ENCODE measurements around the gene ARMC6.

DNA sequence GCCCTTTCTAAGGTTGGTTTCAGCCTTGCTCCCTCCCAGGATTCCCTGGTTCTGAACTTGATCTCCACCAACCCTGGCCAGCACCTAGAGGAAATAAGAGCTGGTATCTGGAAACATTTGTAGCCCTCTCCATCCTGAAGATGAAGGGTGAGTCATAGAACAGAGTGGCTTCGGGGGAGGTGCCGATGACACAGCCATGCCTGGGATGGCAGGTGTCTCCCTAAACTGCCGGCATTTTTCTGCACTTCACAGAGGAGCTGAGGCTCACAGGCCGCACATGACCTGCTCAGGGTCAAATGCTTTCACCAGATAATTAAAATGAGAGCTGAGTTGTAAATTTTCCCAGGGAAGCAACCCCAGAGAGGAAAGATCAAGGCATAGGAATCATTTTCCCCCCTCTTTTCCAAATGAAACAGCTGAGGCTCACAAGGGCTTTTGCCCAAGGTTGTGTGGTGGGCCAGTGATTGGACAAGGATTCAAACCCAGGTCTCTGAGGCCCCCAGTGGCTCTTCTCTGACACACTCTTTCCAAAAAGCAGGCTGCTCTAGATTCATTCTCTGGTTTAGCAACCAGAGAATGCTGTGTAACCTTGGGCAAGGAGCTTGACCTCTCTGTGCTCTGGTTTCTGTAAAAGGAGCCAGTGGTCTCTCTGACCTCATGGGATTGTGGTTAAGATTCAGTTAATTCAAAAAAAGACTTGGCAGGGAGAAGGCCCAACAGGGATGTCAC is 29.2 kb downstream of the ARMC6 start:
- TF ChIP-seq, protein P1, sequence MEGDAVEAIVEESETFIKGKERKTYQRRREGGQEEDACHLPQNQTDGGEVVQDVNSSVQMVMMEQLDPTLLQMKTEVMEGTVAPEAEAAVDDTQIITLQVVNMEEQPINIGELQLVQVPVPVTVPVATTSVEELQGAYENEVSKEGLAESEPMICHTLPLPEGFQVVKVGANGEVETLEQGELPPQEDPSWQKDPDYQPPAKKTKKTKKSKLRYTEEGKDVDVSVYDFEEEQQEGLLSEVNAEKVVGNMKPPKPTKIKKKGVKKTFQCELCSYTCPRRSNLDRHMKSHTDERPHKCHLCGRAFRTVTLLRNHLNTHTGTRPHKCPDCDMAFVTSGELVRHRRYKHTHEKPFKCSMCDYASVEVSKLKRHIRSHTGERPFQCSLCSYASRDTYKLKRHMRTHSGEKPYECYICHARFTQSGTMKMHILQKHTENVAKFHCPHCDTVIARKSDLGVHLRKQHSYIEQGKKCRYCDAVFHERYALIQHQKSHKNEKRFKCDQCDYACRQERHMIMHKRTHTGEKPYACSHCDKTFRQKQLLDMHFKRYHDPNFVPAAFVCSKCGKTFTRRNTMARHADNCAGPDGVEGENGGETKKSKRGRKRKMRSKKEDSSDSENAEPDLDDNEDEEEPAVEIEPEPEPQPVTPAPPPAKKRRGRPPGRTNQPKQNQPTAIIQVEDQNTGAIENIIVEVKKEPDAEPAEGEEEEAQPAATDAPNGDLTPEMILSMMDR (IDR thresholded peaks at IDR 0.05): no peak
- no peak for TF ChIP-seq POLR2A (IDR thresholded peaks at IDR 0.05)
- TF ChIP-seq POLR2AphosphoS5 (IDR thresholded peaks at IDR 0.05): no peak

Data from suprapubic skin (tissue), 4 donors.